HepG2 (cell line): ENCODE measurements around the gene TCOF1. TPM values are rescaled to one million over a fixed set of nuclear protein-coding genes. Genes with fewer than 3 reads are reported as not detected.

Source experiments
- CBX2 ChIP-seq, 2 experiments: fragments of 200-600 bp in 1 of 2; sonication (generic); formaldehyde crosslinking in 1 of 2; IDR thresholded peaks; 2 replicates each; pipeline versions ENCODE4 v1.7.0 to v1.8.1; 2018 to 2022; ENCODE audit warnings: low read depth in 2 of 2, low read length in 1 of 2, mild to moderate bottlenecking in 1 of 2, missing genetic modification reagents in 1 of 2
- CBX5 ChIP-seq: sonication (generic); formaldehyde crosslinking; IDR thresholded peaks from 2 replicates; pipeline ENCODE4 v1.4.0; 2020; ENCODE audit warnings: missing genetic modification reagents, borderline replicate concordance
- EEA1 ChIP-seq: sonication (generic); formaldehyde crosslinking; IDR thresholded peaks from 2 replicates; pipeline ENCODE4 v1.5.1; 2020; ENCODE audit warnings: mild to moderate bottlenecking, missing genetic modification reagents, borderline replicate concordance
- HNF4A ChIP-seq: sonication (generic); formaldehyde crosslinking; IDR thresholded peaks from 2 replicates; pipeline ENCODE4 v1.4.0; 2020; ENCODE audit warnings: missing genetic modification reagents
- HOXA3 ChIP-seq: sonication (generic); formaldehyde crosslinking; IDR thresholded peaks from 2 replicates; pipeline ENCODE4 v1.5.0; 2020; ENCODE audit warnings: missing genetic modification reagents
- JUNB ChIP-seq: sonication (generic); formaldehyde crosslinking; IDR thresholded peaks from 2 replicates; pipeline ENCODE4 v1.8.0; 2022; ENCODE audit warnings: missing genetic modification reagents, mild to moderate bottlenecking, borderline replicate concordance
- MAFG ChIP-seq: sonication (generic); formaldehyde crosslinking; IDR thresholded peaks from 2 replicates; pipeline ENCODE4 v1.5.1; 2020; ENCODE audit warnings: mild to moderate bottlenecking, missing genetic modification reagents
- MATR3 ChIP-seq: sonication (generic); formaldehyde crosslinking; IDR thresholded peaks from 2 replicates; pipeline ENCODE4 v1.4.0; 2020; ENCODE audit warnings: missing genetic modification reagents
- MZF1 ChIP-seq: sonication (generic); formaldehyde crosslinking; IDR thresholded peaks from 2 replicates; pipeline ENCODE4 v1.8.1; 2023; ENCODE audit warnings: mild to moderate bottlenecking, missing genetic modification reagents, borderline replicate concordance
- NR2F2 ChIP-seq: IDR thresholded peaks from 2 replicates; pipeline ENCODE4 v1.6.1; 2012; ENCODE audit warnings: low read depth, inconsistent platforms, borderline replicate concordance
- PHF20 ChIP-seq: sonication (generic); formaldehyde crosslinking; IDR thresholded peaks from 2 replicates; pipeline ENCODE4 v1.5.0; 2020; ENCODE audit warnings: mild to moderate bottlenecking, missing genetic modification reagents
- RXRA ChIP-seq: sonication (generic); formaldehyde crosslinking; IDR thresholded peaks from 2 replicates; pipeline ENCODE4 v1.5.1; 2020; ENCODE audit warnings: missing genetic modification reagents
- TP53 ChIP-seq: sonication (generic); formaldehyde crosslinking; conservative IDR thresholded peaks from 2 replicates; pipeline ENCODE4 v1.4.0; 2020; ENCODE audit warnings: missing genetic modification reagents
- ZFP90 ChIP-seq: sonication (generic); formaldehyde crosslinking; IDR thresholded peaks from 2 replicates; pipeline ENCODE4 v1.8.0; 2022; ENCODE audit warnings: missing genetic modification reagents, mild to moderate bottlenecking, inconsistent platforms, borderline replicate concordance
- ZNF44 ChIP-seq: sonication (generic); formaldehyde crosslinking; IDR thresholded peaks from 2 replicates; pipeline ENCODE4 v1.5.1; 2020; ENCODE audit warnings: mild to moderate bottlenecking, missing genetic modification reagents
- ZNF570 ChIP-seq: sonication (generic); formaldehyde crosslinking; IDR thresholded peaks from 2 replicates; pipeline ENCODE4 v1.4.0; 2020; ENCODE audit warnings: mild to moderate bottlenecking, missing genetic modification reagents, borderline replicate concordance
- polyA plus RNA-seq, 8 experiments: library from polyadenylated mRNA; depleted of rRNA in 3 of 8; stranded (reverse) in 7 of 8; unstranded in 1 of 8; fragments of >200 nt; fragmentation: Illumina TruSeq in 4 of 8; extraction: Trizol in 4 of 8; gene quantifications; 2 replicates each; pipeline versions ENCODE4 v1.2.1 to v1.2.3, GENCODE V29; 2011 to 2016; ENCODE audit warnings: low read depth in 4 of 8, missing spikeins in 1 of 8, mixed read lengths in 1 of 8; ENCODE audit not compliant: insufficient read depth in 1 of 8
- total RNA-seq, 5 experiments: library from RNA; depleted of rRNA; stranded (reverse); fragments of >200 nt; fragmentation: Illumina TruSeq; extraction: Trizol; gene quantifications; 2 replicates each; pipeline ENCODE4 v1.2.3, GENCODE V29; 2016; ENCODE audit warnings: low read depth in 1 of 5
- TF ChIP-seq, protein P1 (sequence below): sonication (generic); formaldehyde crosslinking; IDR thresholded peaks from 2 replicates; pipeline ENCODE4 v1.4.0; 2020; ENCODE audit warnings: missing genetic modification reagents
- TF ChIP-seq, protein P2 (sequence below): sonication (generic); formaldehyde crosslinking; IDR thresholded peaks from 2 replicates; pipeline ENCODE4 v1.5.0; 2020; ENCODE audit warnings: mild to moderate bottlenecking, missing genetic modification reagents
- TF ChIP-seq, protein P3 (sequence below): sonication (generic); formaldehyde crosslinking; IDR thresholded peaks from 2 replicates; pipeline ENCODE4 v1.4.0; 2020; ENCODE audit warnings: missing genetic modification reagents, borderline replicate concordance

TCOF1 gene
- total and polyA plus RNA-seq, 2 of the 13 experiments (the other 11 are each of a cell fraction or from before 2014, with no cell fraction given): 10.1 to 41.6 TPM

DNA sequence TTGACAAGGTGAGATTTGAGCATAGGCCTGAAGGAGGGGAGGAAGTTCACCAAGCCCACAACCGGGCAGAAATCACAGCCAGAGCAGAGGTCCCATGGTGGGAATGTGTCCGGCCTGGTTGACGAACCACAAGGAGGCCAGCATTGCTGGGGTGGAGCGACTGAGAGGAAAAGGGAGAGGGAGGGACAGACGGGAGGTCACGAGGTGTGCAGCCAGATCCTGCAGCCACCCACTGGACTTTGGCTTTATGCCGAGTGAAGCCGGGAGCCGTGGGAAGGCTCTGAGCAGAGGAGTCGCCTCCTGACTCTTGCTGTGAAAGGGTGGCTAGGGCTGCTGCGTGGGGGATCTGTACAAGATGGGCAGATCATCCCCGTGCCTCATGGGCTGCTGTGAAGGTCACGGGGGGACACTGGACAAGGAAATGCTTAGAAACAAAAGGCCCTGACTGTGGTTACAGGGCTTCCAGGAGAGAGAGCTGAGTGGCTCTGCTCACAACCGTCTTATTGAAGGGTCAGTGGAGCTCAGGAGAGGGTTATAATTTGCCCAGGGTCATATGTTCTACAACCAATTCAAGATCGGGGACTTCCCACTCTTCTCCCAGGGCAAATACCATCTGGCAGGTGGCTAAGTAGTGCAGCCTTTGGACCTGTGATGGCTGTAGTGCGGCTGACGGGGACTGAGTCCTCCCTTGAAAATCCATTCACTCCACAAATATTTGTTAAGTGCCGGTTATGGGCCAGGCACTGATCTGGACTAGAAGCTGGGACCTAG lies 70.8 kb downstream of the TCOF1 start (continued):
- TF ChIP-seq, protein P1, sequence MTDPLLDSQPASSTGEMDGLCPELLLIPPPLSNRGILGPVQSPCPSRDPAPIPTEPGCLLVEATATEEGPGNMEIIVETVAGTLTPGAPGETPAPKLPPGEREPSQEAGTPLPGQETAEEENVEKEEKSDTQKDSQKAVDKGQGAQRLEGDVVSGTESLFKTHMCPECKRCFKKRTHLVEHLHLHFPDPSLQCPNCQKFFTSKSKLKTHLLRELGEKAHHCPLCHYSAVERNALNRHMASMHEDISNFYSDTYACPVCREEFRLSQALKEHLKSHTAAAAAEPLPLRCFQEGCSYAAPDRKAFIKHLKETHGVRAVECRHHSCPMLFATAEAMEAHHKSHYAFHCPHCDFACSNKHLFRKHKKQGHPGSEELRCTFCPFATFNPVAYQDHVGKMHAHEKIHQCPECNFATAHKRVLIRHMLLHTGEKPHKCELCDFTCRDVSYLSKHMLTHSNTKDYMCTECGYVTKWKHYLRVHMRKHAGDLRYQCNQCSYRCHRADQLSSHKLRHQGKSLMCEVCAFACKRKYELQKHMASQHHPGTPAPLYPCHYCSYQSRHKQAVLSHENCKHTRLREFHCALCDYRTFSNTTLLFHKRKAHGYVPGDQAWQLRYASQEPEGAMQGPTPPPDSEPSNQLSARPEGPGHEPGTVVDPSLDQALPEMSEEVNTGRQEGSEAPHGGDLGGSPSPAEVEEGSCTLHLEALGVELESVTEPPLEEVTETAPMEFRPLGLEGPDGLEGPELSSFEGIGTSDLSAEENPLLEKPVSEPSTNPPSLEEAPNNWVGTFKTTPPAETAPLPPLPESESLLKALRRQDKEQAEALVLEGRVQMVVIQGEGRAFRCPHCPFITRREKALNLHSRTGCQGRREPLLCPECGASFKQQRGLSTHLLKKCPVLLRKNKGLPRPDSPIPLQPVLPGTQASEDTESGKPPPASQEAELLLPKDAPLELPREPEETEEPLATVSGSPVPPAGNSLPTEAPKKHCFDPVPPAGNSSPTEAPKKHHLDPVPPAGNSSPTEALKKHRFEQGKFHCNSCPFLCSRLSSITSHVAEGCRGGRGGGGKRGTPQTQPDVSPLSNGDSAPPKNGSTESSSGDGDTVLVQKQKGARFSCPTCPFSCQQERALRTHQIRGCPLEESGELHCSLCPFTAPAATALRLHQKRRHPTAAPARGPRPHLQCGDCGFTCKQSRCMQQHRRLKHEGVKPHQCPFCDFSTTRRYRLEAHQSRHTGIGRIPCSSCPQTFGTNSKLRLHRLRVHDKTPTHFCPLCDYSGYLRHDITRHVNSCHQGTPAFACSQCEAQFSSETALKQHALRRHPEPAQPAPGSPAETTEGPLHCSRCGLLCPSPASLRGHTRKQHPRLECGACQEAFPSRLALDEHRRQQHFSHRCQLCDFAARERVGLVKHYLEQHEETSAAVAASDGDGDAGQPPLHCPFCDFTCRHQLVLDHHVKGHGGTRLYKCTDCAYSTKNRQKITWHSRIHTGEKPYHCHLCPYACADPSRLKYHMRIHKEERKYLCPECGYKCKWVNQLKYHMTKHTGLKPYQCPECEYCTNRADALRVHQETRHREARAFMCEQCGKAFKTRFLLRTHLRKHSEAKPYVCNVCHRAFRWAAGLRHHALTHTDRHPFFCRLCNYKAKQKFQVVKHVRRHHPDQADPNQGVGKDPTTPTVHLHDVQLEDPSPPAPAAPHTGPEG: 0 out of 2 replicates have a peak, but pooled peaks have one; percentile 19
- TF ChIP-seq EEA1 (CRISPR knock-in tag) (0 out of 2 replicates have a peak, but pooled peaks have one; percentile 41), MZF1 (CRISPR knock-in tag) (no peak), HNF4A (CRISPR knock-in tag) (peak; percentile 65), TP53 (CRISPR knock-in tag) (no peak), CBX2 (IDR thresholded peaks at IDR 0.05; ENCODE audit: low read depth, low read length) (no peak), CBX2 (CRISPR knock-in tag; IDR thresholded peaks at IDR 0.05; ENCODE audit: low read depth) (no peak), ZNF44 (CRISPR knock-in tag) (no peak), PHF20 (peak; percentile 47; the same call in 1 of the 2 replicates), CBX5 (no peak), RXRA (CRISPR knock-in tag) (peak; percentile 77), MAFG (CRISPR knock-in tag) (no peak), JUNB (no peak), HOXA3 (CRISPR knock-in tag) (no peak), NR2F2 (no peak), ZFP90 (CRISPR knock-in tag) (no peak), ZNF570 (CRISPR knock-in tag) (no peak), MATR3 (CRISPR knock-in tag) (no peak)
- TF ChIP-seq, protein P2, sequence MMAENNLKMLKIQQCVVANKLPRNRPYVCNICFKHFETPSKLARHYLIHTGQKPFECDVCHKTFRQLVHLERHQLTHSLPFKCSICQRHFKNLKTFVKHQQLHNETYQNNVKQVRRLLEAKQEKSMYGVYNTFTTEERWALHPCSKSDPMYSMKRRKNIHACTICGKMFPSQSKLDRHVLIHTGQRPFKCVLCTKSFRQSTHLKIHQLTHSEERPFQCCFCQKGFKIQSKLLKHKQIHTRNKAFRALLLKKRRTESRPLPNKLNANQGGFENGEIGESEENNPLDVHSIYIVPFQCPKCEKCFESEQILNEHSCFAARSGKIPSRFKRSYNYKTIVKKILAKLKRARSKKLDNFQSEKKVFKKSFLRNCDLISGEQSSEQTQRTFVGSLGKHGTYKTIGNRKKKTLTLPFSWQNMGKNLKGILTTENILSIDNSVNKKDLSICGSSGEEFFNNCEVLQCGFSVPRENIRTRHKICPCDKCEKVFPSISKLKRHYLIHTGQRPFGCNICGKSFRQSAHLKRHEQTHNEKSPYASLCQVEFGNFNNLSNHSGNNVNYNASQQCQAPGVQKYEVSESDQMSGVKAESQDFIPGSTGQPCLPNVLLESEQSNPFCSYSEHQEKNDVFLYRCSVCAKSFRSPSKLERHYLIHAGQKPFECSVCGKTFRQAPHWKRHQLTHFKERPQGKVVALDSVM (CRISPR knock-in tag): no peak
- TF ChIP-seq, protein P3, sequence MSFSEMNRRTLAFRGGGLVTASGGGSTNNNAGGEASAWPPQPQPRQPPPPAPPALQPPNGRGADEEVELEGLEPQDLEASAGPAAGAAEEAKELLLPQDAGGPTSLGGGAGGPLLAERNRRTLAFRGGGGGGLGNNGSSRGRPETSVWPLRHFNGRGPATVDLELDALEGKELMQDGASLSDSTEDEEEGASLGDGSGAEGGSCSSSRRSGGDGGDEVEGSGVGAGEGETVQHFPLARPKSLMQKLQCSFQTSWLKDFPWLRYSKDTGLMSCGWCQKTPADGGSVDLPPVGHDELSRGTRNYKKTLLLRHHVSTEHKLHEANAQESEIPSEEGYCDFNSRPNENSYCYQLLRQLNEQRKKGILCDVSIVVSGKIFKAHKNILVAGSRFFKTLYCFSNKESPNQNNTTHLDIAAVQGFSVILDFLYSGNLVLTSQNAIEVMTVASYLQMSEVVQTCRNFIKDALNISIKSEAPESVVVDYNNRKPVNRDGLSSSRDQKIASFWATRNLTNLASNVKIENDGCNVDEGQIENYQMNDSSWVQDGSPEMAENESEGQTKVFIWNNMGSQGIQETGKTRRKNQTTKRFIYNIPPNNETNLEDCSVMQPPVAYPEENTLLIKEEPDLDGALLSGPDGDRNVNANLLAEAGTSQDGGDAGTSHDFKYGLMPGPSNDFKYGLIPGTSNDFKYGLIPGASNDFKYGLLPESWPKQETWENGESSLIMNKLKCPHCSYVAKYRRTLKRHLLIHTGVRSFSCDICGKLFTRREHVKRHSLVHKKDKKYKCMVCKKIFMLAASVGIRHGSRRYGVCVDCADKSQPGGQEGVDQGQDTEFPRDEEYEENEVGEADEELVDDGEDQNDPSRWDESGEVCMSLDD (CRISPR knock-in tag): no peak
